ENCODE results near the gene NFKBIZ. TPM values are rescaled to one million over a fixed set of nuclear protein-coding genes. Genes with fewer than 3 reads are reported as not detected.

The NFKBIZ gene
- total RNA-seq, 4 donors from 2014 or later: 37.5 to 132 (median 56.9) TPM

GRCh38 chr3:101850246-101851051 is 1.1 kb downstream of the NFKBIZ start:
- H3K36me3 ChIP-seq: peaks cover 33 to 34% of the 10 kb centered on the region in 2 donors
- TF ChIP-seq CTCF (IDR thresholded peaks at IDR 0.05): no peak
- no peak for TF ChIP-seq POLR2A (IDR thresholded peaks at IDR 0.05)
- no peaks in the 10 kb centered on the region for H3K27me3 ChIP-seq
- no peak for DNase-seq
- H3K4me3 ChIP-seq (replicated peaks in 1 of 3): peak overlapping the region; percentile 73 to 96 (median 95)
- H3K4me1 ChIP-seq: peaks cover 13 to 14% of the 10 kb centered on the region in 2 donors
- 1 to 2% methylated on average over 19 of the region's 19 CpGs for WGBS, 2 donors
- intact Hi-C loops (cut with DNase I): no loop called here
- peak overlapping the region; percentile 96 to 99 (median 96) for H3K27ac ChIP-seq
- H3K9me3 ChIP-seq: no peaks in the 10 kb centered on the region

- intact Hi-C loops (cut with DNase I): no loop called here
- Histone ChIP-seq H3K4me1 (peaks cover 13 to 14% of the 10 kb centered on the region in 2 donors), H3K27me3 (no peaks in the 10 kb centered on the region), H3K9me3 (no peaks in the 10 kb centered on the region), H3K27ac (peak overlapping the region; percentile 96 to 99 (median 96)), H3K4me3 (replicated peaks in 1 of 3) (peak overlapping the region in 2 of 3 donors; percentile 73 to 96), H3K36me3 (peaks cover 40 to 42% of the 10 kb centered on the region in 2 donors)
- DNase-seq: no peak
- 32 to 38% methylated on average over 5 of the region's 5 CpGs for WGBS, 2 donors
- TF ChIP-seq POLR2A (IDR thresholded peaks at IDR 0.05) (no peak), CTCF (IDR thresholded peaks at IDR 0.05) (no peak)
Measured at GRCh38 chr3:101851072-101851770, 1.9 kb downstream of the NFKBIZ start.

GRCh38 chr3:101851850-101852714 is 2.8 kb downstream of the NFKBIZ start:
- H3K27ac ChIP-seq: peak overlapping the region; percentile 96 to 99 (median 96)
- intact Hi-C loops (cut with DNase I): no loop called here
- WGBS, 2 donors: 60 to 68% methylated on average over 6 of the region's 6 CpGs
- peaks cover 13 to 14% of the 10 kb centered on the region in 2 donors for H3K4me1 ChIP-seq
- DNase-seq: no peak
- no peaks in the 10 kb centered on the region for H3K9me3 ChIP-seq
- H3K36me3 ChIP-seq: peaks cover 49 to 50% of the 10 kb centered on the region in 2 donors
- TF ChIP-seq CTCF (IDR thresholded peaks at IDR 0.05) (no peak), POLR2A (IDR thresholded peaks at IDR 0.05) (no peak)
- H3K27me3 ChIP-seq: no peaks in the 10 kb centered on the region
- peak overlapping the region in 1 of 3 donors; percentile 96 for H3K4me3 ChIP-seq (replicated peaks in 1 of 3)

- H3K27me3 ChIP-seq: no peaks in the 10 kb centered on the region
- H3K27ac ChIP-seq: no peak overlapping the region
- H3K4me3 ChIP-seq (replicated peaks in 1 of 3): no peak overlapping the region
- H3K36me3 ChIP-seq: peaks cover 60 to 62% of the 10 kb centered on the region in 2 donors
- no peak for DNase-seq
- H3K9me3 ChIP-seq: no peaks in the 10 kb centered on the region
- intact Hi-C loops (cut with DNase I): no loop called here
- TF ChIP-seq CTCF (IDR thresholded peaks at IDR 0.05) (no peak), POLR2A (IDR thresholded peaks at IDR 0.05) (no peak)
- 96 to 98% methylated on average over 8 of the region's 8 CpGs for WGBS, 2 donors
- H3K4me1 ChIP-seq: peaks cover 14 to 15% of the 10 kb centered on the region in 2 donors
Measured at GRCh38 chr3:101852983-101853840, 3.9 kb downstream of the NFKBIZ start.

Data from thyroid gland (tissue), 4 donors.